DMS 273 treated with DMSO at 0.1 percent for 48 hours (cell line): ENCODE results near the gene ARHGAP26.
A peak's percentile ranks its signal among the peaks of the same experiment; 100 is the strongest.

Experiments
- DNase-seq: peaks from one replicate; lab custom pipeline; 2025; lab: John Stamatoyannopoulos, UW

Gene ARHGAP26

DNA sequence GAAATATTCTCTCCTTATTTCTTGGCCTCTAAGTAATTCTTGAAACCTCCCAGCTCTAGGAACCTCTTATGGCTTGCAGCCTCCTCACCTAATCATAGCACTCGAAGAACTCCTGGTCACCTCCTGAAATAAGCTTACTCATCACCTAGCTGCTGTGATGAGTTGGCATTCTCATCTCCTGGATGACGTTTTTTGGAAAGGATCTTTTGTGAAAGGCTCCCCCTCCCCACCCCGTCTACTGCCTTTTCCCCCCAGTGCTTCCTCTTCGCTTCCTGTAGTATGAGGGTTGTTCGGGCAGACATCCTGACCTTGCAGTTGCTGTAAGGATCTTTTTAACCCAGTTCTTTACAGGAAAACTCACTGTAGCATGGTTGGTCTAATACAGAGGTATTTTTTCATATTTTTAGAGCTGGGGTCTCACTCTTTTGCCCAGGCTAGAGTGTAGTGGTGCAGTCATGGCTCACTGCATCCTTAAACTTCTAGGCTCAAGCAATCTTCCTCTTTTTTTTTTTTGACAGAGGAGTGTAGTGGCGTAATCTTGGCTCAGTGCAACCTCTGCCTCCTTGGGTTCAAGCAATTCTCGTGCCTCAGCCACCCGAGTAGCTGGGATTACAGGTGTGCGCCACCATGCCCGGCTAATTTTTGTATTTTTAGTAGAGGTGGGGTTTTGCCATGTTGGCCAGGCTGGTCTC, 41.8 kb downstream of the ARHGAP26 start:
- no peak for DNase-seq

DNA sequence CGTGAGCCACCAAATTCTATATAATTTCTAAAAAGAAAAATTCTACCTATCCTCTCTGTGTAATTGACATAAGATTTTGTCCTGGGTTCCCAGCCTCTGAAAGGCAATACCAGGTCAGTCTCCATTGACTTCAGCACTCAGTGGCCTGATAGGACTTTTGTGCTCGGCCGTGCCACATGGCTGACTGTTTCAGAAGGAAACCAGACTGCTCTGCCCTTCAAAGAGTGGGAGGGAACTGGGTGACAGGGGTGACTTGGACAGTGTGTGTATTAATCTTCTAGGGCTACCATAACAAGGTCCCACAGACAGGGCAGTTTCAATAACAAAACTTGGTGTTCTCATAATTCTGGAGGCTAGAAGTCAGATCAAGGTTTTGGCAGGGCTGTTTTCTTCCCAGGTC, 43.0 kb downstream of the ARHGAP26 start:
- no peak for DNase-seq

DNA sequence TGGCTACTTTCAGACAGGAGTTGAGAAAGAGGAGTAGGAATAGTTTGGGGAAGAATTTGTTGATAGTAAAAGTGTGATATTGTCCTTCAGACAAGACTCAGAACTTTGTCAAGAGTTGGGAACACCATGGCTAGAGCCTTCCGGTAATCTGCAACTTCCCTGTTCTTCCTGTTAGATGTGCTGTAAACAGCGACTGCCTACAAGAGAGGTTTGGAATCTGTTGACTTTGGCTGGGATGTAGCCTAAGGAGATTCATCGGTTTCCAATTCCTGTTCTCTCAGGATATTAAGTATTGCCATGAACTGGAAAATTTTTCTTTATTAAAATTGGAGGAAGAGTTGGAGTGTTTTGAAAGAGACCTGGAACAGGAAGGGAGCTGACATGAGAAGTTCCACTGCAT, 43.9 kb downstream of the ARHGAP26 start:
- DNase-seq, result no peak

DNA sequence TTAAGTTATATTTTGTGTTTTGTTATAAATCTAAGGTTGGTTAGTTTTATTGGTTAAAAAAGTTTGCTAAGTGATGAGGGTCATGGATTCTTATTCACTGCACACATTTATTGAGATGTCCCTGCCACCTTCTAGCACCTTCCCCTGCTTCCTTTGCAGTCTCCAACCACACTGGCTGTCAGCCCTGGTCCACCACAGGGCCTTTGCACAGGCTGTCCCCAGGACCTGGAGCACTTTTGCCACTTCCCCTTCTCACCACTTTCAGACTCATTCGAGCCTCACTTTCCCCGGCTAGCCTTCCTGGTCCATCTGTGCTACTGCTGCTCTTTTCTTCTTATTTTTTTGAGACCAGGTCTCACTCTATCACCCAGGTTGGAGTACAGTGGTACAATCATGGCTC, 45.3 kb downstream of the ARHGAP26 start:
- no peak for DNase-seq

DNA sequence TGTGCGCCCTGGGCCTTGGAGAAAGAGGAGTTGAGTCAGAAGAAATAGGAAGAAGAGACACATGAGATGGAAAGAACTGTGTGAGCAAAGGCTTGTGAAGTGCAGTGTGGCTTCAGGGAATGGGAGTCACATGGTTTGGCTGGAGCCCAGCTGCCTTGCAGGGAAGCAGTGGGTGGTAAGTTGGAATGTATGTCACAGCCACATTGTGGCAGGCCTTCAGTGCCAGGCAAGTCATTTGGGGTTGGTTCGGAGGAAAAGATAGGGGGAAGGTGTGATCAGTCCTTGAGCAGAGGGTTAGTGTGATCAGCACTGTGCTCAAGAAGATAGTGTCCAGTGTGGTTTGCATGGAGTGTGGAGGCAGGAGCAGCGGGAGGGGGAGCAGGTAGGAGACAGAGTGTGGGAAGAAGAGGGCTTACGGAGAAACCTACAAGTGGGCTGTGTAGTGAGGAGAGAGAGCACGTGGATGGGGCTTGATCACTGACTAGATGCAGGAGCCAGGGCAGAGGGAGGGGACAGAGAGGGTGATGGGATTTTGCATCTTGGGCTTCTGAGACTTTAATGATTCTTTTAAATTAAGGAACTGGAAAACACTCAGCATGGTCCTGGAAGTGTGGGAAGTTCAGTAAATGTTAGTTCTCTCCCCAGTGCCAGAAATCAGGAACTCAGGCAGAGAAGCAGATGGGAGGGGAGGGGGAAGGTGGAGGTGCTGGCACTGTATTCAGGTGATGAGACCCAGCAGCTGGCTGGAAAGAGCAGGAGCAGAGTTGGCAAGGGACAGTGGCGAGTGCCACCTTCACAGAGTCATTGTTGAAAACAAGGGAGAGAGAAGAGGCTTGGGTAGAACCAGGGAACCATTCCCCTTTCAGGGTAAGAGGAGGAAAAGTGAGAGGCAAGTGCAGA, 46.6 kb downstream of the ARHGAP26 start:
- peak; percentile 61 for DNase-seq

DNA sequence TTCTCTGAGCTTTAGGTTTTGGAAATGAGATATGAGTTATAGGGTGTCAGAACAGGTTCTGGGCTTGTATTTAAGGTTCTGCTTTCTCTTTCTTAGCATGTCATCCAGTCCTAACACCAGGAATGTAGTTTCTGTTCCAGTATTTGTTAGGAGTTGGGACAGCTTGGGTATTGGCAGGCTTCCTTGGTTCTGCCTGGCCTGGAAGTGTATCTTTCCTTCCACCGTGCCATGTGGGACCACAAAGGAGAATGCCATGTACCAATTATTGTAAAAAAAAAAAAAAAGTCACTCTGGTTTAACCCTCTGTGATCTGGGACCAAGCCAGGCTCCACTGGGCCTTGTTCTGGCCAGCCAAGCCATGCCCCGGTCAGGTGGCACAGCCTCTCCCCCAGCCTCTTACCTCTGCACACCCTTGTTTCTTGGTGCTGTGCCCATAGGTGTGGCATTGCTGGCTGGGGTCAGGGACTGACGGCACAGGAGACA, 47.8 kb downstream of the ARHGAP26 start:
- no peak for DNase-seq

DNA sequence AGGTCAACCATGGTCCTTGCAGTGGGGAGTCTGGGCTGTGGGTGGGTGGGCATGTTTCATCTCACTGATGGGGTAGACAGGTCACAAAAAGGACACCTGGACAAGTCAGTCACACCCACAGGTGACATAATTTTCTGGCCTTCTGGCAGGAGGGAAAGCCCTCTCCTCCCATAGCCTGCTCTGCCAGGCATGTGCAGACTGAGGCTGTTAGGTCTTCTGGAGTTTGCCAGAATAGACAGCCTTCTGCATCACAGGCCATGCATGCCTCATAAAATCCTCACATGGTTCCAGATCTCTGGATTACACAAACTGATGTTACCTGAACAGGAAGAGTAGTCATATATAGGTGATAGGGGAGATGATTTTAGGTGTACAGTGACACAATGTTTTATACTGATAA, 49.1 kb downstream of the ARHGAP26 start:
- no peak for DNase-seq

DNA sequence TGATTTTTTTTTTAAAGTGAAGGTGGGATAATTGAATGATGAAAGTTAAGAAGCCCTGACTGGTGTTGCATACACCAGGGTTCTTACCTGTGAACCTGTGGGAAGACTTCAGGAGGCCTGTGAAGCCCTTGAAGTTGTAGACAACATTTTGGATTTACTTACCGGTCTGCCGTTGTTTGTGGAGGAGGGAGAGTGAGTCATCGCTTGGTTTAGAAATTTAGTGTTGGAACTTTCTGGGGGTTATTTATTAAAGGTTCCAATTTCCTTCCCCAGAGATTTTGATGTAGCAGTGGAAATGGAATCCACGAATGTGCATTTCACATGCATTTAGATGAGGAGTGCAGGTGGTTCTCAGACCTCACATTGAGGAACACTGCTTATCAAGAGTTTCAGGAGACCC, 49.6 kb downstream of the ARHGAP26 start:
- DNase-seq, result no peak

DNA sequence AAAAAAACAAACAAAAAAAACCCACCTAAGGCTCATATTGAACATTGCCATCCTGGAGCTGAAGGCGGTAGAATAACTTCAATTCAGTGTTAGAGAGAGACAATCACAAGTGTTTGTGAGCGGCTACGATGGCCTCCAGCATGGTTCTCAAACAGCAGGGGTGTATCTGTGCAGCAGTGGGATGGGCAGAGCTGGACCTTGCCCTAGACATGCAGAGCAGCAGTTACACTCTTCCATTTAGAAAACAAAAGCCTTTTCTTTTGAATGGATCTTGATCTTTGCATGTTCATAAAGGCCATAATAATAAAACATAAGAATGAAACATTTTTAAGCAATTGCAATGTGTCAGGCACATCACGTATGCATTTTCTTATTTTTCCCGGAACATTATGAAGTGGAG, 50.3 kb downstream of the ARHGAP26 start:
- no peak for DNase-seq

DNA sequence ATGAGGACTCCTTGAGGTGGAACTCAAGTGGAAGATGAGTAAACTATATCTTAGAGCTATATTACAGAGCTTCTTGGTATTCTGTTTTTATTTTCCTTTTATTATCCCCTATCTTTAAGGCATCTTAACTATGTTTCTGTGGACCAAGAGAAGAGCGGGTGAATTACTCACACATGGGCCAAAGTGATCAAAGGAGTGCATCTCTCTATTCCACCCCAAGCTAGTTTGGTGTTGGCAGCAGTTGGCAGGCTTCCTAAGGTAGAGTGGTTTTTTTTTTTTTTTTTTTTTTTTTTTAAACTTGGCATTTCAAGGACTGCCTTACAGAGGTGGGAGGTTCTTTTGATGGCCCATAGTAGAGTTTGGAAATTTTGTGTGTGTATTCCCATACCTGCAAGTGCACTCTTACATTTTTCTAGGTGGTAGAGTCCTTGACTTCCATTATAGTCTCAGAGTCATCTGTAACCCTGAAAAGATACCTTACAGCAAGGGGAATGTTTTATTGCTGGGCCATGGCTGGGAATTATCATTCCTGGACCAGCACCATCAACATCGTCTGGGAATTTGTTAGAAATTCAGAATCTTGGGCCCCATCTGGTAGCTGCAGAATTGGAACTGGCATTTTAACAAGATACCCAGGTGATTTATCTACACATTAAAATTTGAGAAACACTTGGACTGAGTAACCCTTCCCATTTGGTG, 51.0 kb downstream of the ARHGAP26 start:
- DNase-seq, result no peak

DNA sequence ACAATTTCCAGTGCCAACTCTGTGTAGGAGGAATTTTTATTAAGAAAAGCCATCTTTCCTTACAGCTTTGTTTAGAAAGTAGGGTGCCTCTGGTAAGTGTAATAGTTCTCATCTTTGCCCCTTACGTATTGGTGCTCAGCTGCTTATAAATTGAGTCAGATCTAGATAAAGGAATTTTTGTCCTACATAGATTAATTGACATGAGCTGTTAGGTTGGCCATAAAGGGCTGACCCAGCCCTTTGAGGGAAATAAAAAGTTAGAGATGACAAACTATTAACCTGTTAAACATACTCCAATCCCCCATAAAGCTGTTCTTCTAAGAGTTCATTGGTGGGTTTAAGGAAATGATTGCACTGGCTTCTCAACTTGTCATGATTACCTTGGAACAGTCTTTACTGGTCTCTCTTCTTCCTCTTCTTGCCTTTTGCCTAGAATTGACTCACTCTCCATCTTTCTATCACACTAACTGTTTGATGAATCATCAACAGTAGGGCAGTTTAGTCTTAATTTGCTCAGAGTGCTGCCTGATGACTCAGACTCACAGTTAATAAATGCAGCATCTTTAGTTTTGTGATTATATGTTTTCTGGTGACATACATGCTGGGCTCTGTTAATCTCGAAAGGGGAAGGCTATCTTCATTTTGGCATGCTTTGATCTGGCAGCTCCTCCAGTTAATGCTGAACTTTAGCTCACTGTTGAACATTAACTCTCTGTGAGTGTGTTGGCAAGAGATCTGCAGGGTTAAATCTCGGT, 51.7 kb downstream of the ARHGAP26 start:
- no peak for DNase-seq

DNA sequence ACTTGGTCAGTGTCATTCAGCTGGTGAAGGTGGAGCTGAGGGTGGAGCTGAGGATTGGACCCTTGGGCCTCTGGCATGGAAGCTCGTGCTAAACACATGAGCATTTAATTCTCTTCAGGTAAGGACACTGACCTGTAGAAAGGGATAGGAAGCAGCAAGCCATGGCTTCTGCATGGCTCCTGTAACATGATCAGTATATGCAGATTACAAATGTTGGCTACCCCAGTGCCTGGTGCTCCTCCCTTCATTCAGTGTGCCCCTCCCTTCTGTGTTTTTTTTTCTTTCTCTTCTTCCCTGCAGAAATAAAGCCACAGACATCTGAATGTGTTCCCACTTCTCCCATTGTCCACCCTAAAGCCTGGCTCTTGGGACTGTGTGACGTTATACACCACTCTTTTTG, 52.9 kb downstream of the ARHGAP26 start:
- DNase-seq, result no peak

DNA sequence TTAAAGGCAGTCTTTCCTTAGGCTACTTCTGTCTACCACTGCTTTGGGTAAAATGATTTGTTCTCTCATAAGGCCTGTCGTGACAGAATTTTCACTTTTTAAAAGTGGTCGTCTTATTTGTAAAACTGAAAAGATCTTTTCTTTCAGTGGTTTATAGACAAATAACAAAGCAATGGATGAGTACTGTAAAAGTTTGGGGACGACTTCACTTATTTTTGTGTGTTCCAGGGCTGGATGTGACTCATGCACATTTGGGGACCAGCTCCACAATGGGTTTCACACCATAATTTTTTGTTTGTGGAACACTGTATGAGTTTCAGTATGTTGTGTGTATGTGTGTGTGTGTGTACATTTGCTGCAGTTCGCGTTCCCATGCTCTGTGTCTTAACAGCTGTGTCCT, 53.6 kb downstream of the ARHGAP26 start:
- DNase-seq, result no peak

DNA sequence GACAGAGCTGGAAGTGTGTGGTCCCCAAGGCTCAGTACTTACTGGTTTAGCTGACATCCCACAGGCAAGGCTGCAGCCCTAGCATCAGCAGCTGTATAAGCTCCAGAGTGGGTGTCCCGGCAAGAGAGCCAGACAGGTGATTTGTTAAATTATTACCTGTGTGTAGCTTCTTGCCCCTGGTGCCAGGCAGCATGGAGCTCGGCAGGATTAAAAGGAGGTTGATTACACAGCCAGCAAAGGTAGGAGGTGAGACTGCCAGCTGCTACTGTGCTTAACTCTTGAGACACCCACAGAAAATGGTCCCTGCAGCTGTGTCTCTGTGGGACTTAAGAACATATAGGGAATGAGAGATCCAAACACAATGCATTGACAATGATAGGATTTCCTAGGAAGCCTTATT, 54.2 kb downstream of the ARHGAP26 start:
- DNase-seq, result no peak

DNA sequence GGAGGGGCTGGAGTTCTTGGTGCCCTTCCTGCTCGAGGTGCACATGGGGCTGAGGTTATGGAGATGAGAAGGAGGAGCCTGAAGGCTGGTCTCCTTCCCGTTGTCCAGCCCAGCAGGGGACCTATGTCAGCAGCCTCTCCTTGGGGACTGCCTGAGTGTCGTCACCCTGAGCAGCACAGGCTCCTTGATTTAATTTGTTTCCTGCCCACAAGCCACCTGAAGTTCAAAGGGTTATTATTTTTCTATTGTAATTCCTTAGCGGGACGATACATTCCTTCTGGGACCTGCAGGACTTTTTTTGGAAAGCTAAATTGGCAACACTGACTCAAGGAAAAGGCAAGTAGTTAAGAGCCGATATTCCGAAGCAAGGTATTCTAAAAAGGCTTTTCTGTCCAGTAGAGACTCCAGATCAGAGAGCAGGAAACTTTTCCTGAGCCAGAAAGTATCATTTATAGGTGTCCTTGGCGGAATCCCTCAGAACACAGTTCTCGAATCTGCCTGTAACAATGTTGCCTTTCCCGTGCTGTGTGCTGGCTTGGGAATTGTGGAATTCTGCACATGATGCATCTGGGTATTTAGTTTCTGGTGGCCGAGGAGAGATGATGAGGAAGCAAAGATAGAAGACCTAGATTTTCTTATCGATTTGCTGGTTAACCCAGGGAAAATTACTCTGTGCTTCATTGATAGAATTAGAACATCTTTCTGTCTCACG, 55.4 kb downstream of the ARHGAP26 start:
- no peak for DNase-seq

DNA sequence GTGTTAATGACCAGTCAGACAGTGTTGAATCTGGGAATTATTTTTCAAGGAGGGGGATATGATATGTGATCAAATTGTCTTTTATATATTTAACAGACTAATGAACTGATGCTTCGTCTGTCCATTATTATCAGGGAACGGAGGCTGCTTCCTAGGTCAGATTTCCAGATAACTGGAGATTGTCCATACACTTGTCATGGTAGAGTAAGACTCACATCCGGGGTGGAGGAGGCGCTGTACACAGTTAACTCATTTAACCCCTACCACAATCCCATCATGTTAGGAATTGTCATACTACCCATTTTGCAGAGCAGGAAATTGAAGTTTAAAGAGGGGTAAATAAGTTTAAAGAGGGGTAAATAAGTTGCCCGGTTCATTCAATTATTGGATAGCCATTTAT, 55.9 kb downstream of the ARHGAP26 start:
- DNase-seq, result no peak

DNA sequence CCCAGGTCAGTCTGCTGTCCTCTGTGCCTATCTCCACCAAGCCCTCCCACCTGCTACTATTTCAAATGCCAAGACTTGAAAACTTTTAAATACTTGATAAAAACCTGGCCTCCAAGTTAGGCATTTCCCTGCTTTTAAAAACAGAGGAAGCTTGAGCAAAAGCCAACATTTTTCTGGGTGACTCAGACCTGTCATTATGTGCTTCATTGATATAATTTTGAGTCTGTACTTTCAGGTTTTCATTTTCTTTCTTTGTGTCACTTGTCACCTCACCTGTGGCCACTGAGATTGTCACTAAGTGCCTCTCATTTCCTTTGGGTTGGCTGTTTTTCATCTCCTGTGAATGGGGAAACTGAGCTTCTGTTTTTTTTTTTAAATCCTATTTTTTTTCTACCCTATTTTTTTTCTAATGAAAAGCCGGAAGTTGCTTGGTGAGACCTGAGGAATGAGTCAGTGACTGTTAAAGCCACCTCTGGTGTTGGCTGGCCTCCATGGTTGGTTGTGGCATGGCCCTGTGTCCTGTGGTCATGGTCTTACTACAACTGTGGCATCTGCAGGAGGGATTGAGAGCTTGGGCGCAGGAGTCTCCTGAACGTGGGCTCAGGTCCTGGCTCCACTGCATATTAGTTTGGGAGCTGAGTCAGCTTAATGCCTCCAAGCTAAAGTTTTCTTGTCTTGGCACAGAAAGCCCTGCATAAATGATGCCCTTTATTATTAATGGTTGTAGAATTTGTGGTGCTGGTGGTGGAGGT, 56.7 kb downstream of the ARHGAP26 start:
- no peak for DNase-seq

DNA sequence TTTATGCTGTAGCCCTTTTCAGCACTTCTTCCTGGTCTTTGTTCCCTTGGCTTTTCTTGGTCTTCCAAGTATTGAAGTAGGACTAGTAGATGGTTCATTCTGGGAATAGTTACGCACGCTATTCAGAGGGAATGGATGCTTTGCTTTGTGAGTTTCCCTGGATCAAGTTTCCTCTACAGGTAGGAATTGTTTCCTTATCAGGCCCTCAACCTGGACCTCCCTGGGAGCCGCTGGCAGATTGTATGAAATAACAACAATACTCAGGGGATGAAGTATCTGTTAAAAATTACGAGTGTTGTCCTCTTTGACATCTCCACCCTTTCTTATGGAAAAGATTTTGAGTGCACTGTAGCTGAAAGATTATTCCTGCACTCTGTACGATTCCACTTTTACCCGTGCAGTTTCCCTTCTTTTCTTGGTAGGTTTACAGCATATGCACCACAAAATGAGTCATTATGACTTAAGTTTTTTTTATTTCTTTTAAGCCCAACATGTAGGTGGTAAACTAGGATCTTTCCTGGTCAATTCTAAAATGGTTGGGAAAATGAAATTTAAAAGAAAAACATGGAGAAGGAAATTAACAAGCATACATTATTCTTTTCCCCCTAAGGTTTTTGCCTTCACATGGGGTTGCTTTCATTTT, 57.9 kb downstream of the ARHGAP26 start:
- DNase-seq, result no peak

DNA sequence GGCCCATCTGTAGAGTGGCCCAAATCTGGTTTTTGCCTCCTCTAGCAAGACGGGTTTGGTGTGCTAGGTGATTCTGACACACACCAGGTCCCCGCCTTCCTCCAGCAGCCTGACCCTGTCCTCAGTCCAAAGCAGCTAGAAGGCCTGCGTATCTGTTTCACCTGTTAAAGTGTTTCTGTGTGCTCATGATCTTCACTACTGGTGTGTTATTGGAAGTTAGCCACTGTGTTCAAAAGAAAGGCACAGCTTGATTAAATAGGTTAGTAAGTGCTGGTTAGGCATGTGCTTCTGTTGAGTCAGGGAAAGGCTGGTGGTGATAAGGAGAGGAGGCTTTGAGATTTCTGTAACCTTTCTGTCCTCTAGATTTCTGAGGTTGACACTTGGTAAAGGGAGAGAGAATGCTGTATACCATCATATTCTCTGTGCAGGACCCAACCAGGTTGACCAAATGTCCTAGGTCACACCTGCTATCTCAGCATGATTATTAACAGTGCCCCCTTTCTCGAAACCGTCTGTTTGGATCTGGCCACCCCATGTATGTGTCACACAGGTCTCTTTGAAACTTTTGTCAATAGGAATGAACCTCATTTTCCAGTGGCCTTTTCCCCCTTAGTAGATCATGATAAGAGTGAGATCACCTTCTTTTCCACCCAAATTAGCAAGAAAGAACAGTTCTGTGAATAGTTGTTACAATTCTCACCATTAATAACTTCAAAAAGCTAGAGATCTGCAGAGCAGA, 58.8 kb downstream of the ARHGAP26 start:
- DNase-seq, result no peak
